CD14-positive monocyte (primary cell): Measurements from ENCODE around the gene CCDC178. TPM values are rescaled to one million over a fixed set of nuclear protein-coding genes. Genes with fewer than 3 reads are reported as not detected.
A peak's percentile ranks its signal among the peaks of the same experiment; 100 is the strongest.

Experiments used
- DNase-seq, 3 donors: peaks; one replicate each; pipeline ENCODE4 v3.0.0-alpha.2; 2011 to 2022
- H2AFZ ChIP-seq: 2 replicates; pipeline ENCODE4 v1.6.0; 2012; ENCODE audit warnings: mild to moderate bottlenecking, low read depth, low read length, inconsistent platforms; ENCODE audit not compliant: insufficient read depth, poor library complexity, severe bottlenecking
- H3K27ac ChIP-seq, 2 donors: 1 replicate in 1 of 2; 2 replicates in 1 of 2; pipeline ENCODE4 v1.5.1; 2012 to 2013; ENCODE audit warnings: low read length in 2 of 2, control low read depth in 1 of 2, inconsistent platforms in 1 of 2, low read depth in 1 of 2, mild to moderate bottlenecking in 1 of 2
- H3K27me3 ChIP-seq, 2 donors: one replicate each; pipeline versions ENCODE4 v1.6.0 to v1.6.1; 2011 to 2013; ENCODE audit warnings: low read length in 2 of 2; ENCODE audit not compliant: control insufficient read depth in 2 of 2, insufficient read depth in 2 of 2
- H3K36me3 ChIP-seq, 2 donors: replicated peaks in 1 of 2; 1 replicate in 1 of 2; 2 replicates in 1 of 2; pipeline versions ENCODE4 v1.5.1 to v1.6.1; 2012 to 2013; ENCODE audit warnings: low read length in 2 of 2, control low read depth in 1 of 2, inconsistent platforms in 1 of 2, mild to moderate bottlenecking in 1 of 2; ENCODE audit not compliant: insufficient read depth in 2 of 2, control insufficient read depth in 1 of 2
- H3K4me1 ChIP-seq, 2 donors: 1 replicate in 1 of 2; 2 replicates in 1 of 2; pipeline versions ENCODE4 v1.5.1 to v1.6.1; 2012 to 2013; ENCODE audit warnings: low read length in 2 of 2, control low read depth in 1 of 2, inconsistent platforms in 1 of 2, mild to moderate bottlenecking in 1 of 2, moderate library complexity in 1 of 2; ENCODE audit not compliant: insufficient read depth in 2 of 2, control insufficient read depth in 1 of 2
- H3K4me2 ChIP-seq: replicated peaks from 2 replicates; pipeline ENCODE3; 2012; ENCODE audit warnings: low read length, moderate library complexity, mild to moderate bottlenecking; ENCODE audit not compliant: poor library complexity, severe bottlenecking; ENCODE audit errors: extremely low read depth
- H3K4me3 ChIP-seq, 3 experiments: fragments of 200-600 bp in 1 of 3; sonication (generic) in 1 of 3; replicated peaks in 1 of 3; 1 replicate in 2 of 3; 2 replicates in 1 of 3; pipeline ENCODE4 v1.5.1; 2011 to 2013; ENCODE audit warnings: low read length in 3 of 3, mild to moderate bottlenecking in 3 of 3, control low read depth in 2 of 3, low read depth in 2 of 3, inconsistent platforms in 1 of 3, moderate library complexity in 1 of 3
- H3K79me2 ChIP-seq: 2 replicates; pipeline ENCODE4 v1.6.0; 2012; ENCODE audit warnings: mild to moderate bottlenecking, control low read depth, inconsistent platforms, low read length, moderate library complexity; ENCODE audit not compliant: insufficient read depth
- H3K9ac ChIP-seq: 2 replicates; pipeline ENCODE4 v1.6.0; 2017; ENCODE audit warnings: low read length, mild to moderate bottlenecking; ENCODE audit not compliant: insufficient read depth, poor library complexity, severe bottlenecking
- H3K9me3 ChIP-seq, 2 donors: replicated peaks in 1 of 2; 1 replicate in 1 of 2; 2 replicates in 1 of 2; pipeline versions ENCODE4 v1.5.1 to v1.6.1; 2012 to 2013; ENCODE audit warnings: low read length in 2 of 2, control low read depth in 1 of 2; ENCODE audit not compliant: control insufficient read depth in 1 of 2, insufficient read depth in 1 of 2
- H4K20me1 ChIP-seq: 2 replicates; pipeline ENCODE4 v1.6.0; 2012; ENCODE audit warnings: mild to moderate bottlenecking, low read length, control low read depth, moderate library complexity; ENCODE audit not compliant: insufficient read depth
- H3K27ac Mint-ChIP-seq, 7 donors: one replicate each; pipeline ENCODE4 v1.8.0; 2020; ENCODE audit warnings: mild to moderate bottlenecking in 7 of 7, mixed read lengths in 7 of 7, moderate library complexity in 6 of 7, inconsistent platforms in 2 of 7
- H3K27me3 Mint-ChIP-seq, 3 donors: one replicate each; pipeline ENCODE4 v1.8.0; 2021 to 2022; ENCODE audit warnings: low read depth in 3 of 3, mild to moderate bottlenecking in 3 of 3, mixed read lengths in 3 of 3, moderate library complexity in 3 of 3, inconsistent platforms in 1 of 3
- H3K36me3 Mint-ChIP-seq, 2 donors: one replicate each; pipeline ENCODE4 v1.8.0; 2020; ENCODE audit warnings: mixed read lengths in 2 of 2, inconsistent platforms in 1 of 2, mild to moderate bottlenecking in 1 of 2
- H3K4me1 Mint-ChIP-seq: one replicate; pipeline ENCODE4 v1.8.0; 2020; ENCODE audit warnings: mild to moderate bottlenecking, mixed read lengths
- H3K4me3 Mint-ChIP-seq, 2 donors: one replicate each; pipeline ENCODE4 v1.8.0; 2020; ENCODE audit warnings: mild to moderate bottlenecking in 2 of 2, mixed read lengths in 2 of 2, moderate library complexity in 1 of 2
- H3K9me3 Mint-ChIP-seq, 7 donors: one replicate each; pipeline ENCODE4 v1.8.0; 2020 to 2022; ENCODE audit warnings: mixed read lengths in 7 of 7, mild to moderate bottlenecking in 6 of 7, moderate library complexity in 6 of 7, inconsistent platforms in 2 of 7
- CTCF ChIP-seq: fragments of 200-600 bp; IDR thresholded peaks from one replicate; pipeline ENCODE4 v1.8.0; 2022; ENCODE audit warnings: antibody characterized with exemption, mild to moderate bottlenecking
- WGBS: methylation state at CpG from one replicate; pipeline ENCODE4 v1.1.5; 2013; ENCODE audit warnings: missing lambda C conversion rate; ENCODE audit not compliant: insufficient coverage; 5-methylcytosine and 5-hydroxymethylcytosine counted together
- intact Hi-C, 2 donors: fragments of 100-400 bp; cut with micrococcal nuclease; formaldehyde crosslinking; loops; one replicate each; pipeline versions ENCODE4 v1.15.0 to v1.15.1; 2023
- polyA plus RNA-seq, 3 donors: library from polyadenylated mRNA; depleted of rRNA in 1 of 3; unstranded in 2 of 3; stranded (reverse) in 1 of 3; fragments of 300-500 nt in 2 of 3; fragments of >200 nt in 1 of 3; fragmentation: Illumina TruSeq in 2 of 3; gene quantifications; 1 replicate in 2 of 3; 2 replicates in 1 of 3; pipeline ENCODE4 v1.2.3, GENCODE V29; 2012 to 2021

The CCDC178 gene
- polyA plus RNA-seq, 3 donors, result not detected

- H3K79me2 ChIP-seq, result no peaks in the 10 kb centered on the region
- H3K4me3 Mint-ChIP-seq, result peak overlapping the region in 1 of 2 donors; percentile 13
- no peaks in the 10 kb centered on the region for H3K4me1 ChIP-seq
- intact Hi-C loops, result no loop called here
- H3K27ac ChIP-seq, result no peak overlapping the region
- no peaks in the 10 kb centered on the region for H3K36me3 ChIP-seq
- H3K9me3 ChIP-seq, result no peaks in the 10 kb centered on the region
- H2AFZ ChIP-seq, result no peak overlapping the region
- WGBS, result no CpG with 5 or more reads among the region's 3 CpGs
- H3K9ac ChIP-seq, result no peak overlapping the region
- H3K9me3 Mint-ChIP-seq, result peaks cover 2 to 6% (median 4%) of the 10 kb centered on the region in 7 donors
- H3K27ac Mint-ChIP-seq, result no peak overlapping the region
- H3K27me3 Mint-ChIP-seq, result peaks cover 0 to 4% (median 1%) of the 10 kb centered on the region in 3 donors
- TF ChIP-seq CTCF, result no peak
- no peak for DNase-seq
- no peak overlapping the region for H3K4me2 ChIP-seq
- no peaks in the 10 kb centered on the region for H3K36me3 Mint-ChIP-seq
- no peaks in the 10 kb centered on the region for H4K20me1 ChIP-seq
- H3K4me1 Mint-ChIP-seq, result no peaks in the 10 kb centered on the region
- H3K27me3 ChIP-seq, result no peaks in the 10 kb centered on the region
- no peak overlapping the region for H3K4me3 ChIP-seq
Observed at GRCh38 chr18:32911660-32912284, 528.7 kb downstream of the CCDC178 start.

GRCh38 chr18:32910694-32911296, 529.7 kb downstream of the CCDC178 start:
- Histone ChIP-seq H2AFZ (no peak overlapping the region), H3K4me2 (no peak overlapping the region), H3K27me3 (no peaks in the 10 kb centered on the region), H3K4me3 (no peak overlapping the region), H4K20me1 (no peaks in the 10 kb centered on the region), H3K36me3 (no peaks in the 10 kb centered on the region), H3K27ac (no peak overlapping the region), H3K9me3 (no peaks in the 10 kb centered on the region), H3K4me1 (no peaks in the 10 kb centered on the region), H3K79me2 (no peaks in the 10 kb centered on the region), H3K9ac (no peak overlapping the region)
- peaks cover 0 to 4% (median 1%) of the 10 kb centered on the region in 3 donors for H3K27me3 Mint-ChIP-seq
- WGBS, result 90% methylated on average over 2 of the region's 5 CpGs
- H3K4me3 Mint-ChIP-seq, result no peak overlapping the region
- H3K36me3 Mint-ChIP-seq, result no peaks in the 10 kb centered on the region
- H3K9me3 Mint-ChIP-seq, result peaks cover 3 to 10% (median 5%) of the 10 kb centered on the region in 7 donors
- intact Hi-C loops, result no loop called here
- no peak for TF ChIP-seq CTCF
- no peak for DNase-seq
- H3K4me1 Mint-ChIP-seq, result no peaks in the 10 kb centered on the region
- no peak overlapping the region for H3K27ac Mint-ChIP-seq
